Measurements from ENCODE around the gene ADSL. TPM values are rescaled to one million over a fixed set of nuclear protein-coding genes. Genes with fewer than 3 reads are reported as not detected.

ADSL gene
- 31.3 TPM for total RNA-seq

DNA sequence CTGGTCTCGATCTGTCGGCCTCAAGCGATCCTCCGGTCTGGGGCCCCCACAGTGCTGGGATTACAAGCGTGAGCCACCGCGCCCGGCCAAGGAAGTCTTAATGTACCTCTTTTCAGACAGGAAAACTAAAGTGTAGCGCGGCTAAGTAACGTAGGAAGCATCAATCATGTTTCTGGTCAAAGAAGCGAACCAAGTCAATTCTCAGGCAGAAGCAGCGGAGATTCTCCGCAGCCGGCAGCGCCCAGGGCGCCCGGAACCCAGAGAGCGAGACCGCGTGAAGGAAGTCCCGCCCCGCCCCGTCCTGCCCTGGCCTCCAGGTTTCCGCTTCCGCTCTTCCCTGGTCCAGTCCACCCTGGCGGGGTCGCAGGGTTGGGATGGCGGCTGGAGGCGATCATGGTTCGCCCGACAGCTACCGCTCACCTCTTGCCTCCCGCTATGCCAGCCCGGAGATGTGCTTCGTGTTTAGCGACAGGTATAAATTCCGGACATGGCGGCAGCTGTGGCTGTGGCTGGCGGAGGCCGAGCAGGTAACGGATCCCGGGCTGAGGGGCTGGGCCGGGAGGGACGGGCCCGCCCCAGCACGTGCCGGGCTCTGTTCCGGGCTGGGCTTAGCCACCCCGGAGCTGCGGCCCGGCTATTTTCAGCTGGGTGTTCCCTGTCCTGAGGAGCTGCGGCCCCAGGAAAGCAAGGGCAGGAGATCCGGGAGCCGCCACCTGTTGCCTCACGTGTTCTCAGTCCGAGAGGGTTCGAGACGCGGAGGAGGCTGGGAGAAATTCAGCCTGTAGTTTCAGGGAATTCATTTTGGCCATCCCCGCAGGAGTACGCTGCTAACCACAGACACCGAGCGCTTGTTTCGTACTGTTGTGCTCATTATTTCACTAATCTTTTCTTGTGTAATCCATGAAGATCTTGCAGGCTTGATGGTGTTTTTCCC is at the start of gene ADSL:
Gene ADSL, plus strand, starts transcription at position 316 of the 934 bp plus-strand sequence. Its CDS starts 59 bp downstream, at position 375.
- peak; percentile 33 to 90 for DNase-seq (ENCODE audit: low spot score in 2 of 2)
- intact Hi-C loops (cut with DNase I) = loop anchor here (1.0 to 5.0 kb wide), 4 partner anchors 69 to 814 kb away; partner anchors contain the start of genes RPS19BP1 and TNRC6B
- Histone ChIP-seq H3K27ac (peak within 1 kb of the TSS; percentile 66 to 90), H3K4me3 (peak within 1 kb of the TSS; percentile 66 to 93), H3K36me3 (peaks cover 14 to 21% of the 10 kb centered on the region in 2 donors), H3K4me1 (peaks cover 9 to 19% of the 10 kb centered on the region in 2 donors), H3K27me3 (no peaks in the 10 kb centered on the region), H3K9me3 (no peaks in the 10 kb centered on the region)
- TF ChIP-seq, protein P1, sequence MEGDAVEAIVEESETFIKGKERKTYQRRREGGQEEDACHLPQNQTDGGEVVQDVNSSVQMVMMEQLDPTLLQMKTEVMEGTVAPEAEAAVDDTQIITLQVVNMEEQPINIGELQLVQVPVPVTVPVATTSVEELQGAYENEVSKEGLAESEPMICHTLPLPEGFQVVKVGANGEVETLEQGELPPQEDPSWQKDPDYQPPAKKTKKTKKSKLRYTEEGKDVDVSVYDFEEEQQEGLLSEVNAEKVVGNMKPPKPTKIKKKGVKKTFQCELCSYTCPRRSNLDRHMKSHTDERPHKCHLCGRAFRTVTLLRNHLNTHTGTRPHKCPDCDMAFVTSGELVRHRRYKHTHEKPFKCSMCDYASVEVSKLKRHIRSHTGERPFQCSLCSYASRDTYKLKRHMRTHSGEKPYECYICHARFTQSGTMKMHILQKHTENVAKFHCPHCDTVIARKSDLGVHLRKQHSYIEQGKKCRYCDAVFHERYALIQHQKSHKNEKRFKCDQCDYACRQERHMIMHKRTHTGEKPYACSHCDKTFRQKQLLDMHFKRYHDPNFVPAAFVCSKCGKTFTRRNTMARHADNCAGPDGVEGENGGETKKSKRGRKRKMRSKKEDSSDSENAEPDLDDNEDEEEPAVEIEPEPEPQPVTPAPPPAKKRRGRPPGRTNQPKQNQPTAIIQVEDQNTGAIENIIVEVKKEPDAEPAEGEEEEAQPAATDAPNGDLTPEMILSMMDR (IDR thresholded peaks at IDR 0.05) = peak in 1 of 3 experiments; percentile 17

DNA sequence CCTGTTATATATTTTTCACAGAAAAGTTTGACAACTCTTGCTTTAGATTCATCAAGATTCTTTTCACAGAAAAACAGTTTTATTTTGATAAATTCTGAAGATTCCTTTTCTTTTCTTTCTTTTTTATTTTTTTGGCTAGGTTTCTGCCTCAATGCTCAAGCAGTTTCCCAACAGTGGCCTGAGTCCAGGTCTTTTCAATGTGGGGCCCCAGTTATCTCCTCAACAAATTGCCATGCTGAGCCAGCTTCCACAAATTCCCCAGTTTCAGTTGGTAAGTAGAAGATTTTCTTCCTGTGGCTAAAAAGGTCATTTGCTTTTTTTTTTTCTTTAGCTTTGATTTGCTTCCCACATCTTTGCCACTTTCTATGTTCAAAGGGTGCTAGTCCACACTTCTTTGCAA is 46.0 kb upstream of the ADSL start:
- intact Hi-C loops (cut with DNase I) = no loop called here
- no peak for DNase-seq (ENCODE audit: low spot score in 2 of 2)
- Histone ChIP-seq H3K9me3 (no peaks in the 10 kb centered on the region), H3K4me3 (no peak overlapping the region), H3K27ac (no peak overlapping the region), H3K4me1 (peaks cover 0 to 2% of the 10 kb centered on the region in 2 donors), H3K36me3 (peaks cover 39 to 56% of the 10 kb centered on the region in 2 donors), H3K27me3 (no peaks in the 10 kb centered on the region)
- TF ChIP-seq, protein P1 (IDR thresholded peaks at IDR 0.05) = no peak

DNA sequence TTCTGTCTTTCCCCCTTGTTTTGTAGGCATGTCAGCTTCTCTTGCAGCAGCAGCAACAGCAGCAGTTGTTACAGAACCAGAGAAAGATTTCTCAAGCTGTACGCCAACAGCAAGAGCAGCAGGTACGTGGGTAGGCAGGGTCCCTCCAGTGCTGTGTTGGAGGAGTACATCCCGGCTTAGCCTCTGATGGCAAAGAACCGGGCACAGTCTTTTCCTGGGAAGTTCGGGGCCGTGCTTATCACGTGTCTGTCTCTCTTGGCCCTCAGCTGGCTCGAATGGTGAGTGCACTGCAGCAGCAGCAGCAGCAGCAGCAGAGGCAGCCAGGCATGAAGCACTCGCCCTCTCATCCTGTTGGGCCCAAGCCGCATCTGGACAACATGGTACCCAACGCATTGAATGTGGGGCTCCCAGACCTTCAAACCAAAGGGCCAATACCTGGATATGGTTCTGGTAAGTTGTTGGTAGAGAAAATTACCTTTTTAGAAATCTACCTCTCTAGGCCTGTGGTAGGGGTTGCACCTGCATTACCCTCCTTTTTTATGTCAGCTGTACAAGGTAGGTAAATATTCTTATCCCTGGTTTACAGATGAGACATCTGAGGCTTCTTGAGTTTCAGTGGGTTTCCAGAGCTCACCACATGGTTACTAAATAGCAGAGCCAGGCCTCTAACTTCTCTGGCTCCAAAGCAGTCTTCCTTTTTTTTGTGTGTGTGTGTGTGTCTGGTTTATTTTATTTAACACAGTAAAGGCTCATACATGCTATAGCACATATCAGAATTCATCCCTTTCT is 45.2 kb upstream of the ADSL start:
- Histone ChIP-seq H3K27me3 (no peaks in the 10 kb centered on the region), H3K4me3 (no peak overlapping the region), H3K4me1 (peaks cover 0 to 2% of the 10 kb centered on the region in 2 donors), H3K9me3 (no peaks in the 10 kb centered on the region), H3K27ac (no peak overlapping the region), H3K36me3 (peaks cover 45 to 56% of the 10 kb centered on the region in 2 donors)
- DNase-seq (ENCODE audit: low spot score in 2 of 2) = no peak
- TF ChIP-seq, protein P1 (IDR thresholded peaks at IDR 0.05) = no peak
- intact Hi-C loops (cut with DNase I) = no loop called here

DNA sequence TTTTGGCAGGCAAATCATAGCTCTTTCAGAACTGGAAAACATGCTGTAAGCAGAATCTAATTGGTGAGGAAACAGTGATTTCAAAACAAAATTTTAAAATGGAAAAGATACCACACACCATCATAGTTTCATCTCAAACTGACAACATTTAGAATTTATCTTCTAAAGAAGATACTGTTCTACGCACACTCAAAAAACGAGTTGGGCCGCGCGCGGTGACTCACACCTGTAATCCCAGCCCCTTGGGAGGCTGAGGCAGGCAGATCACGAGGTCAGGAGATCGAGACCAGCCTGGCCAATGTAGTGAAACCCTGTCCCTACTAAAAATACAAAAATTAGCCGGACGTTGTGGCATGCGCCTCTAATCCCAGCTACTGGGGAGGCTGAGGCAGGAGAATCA is 44.2 kb upstream of the ADSL start:
- DNase-seq (ENCODE audit: low spot score in 2 of 2) = no peak
- Histone ChIP-seq H3K27me3 (no peaks in the 10 kb centered on the region), H3K9me3 (no peaks in the 10 kb centered on the region), H3K36me3 (peaks cover 37 to 54% of the 10 kb centered on the region in 2 donors), H3K27ac (no peak overlapping the region), H3K4me1 (peaks cover 0 to 2% of the 10 kb centered on the region in 2 donors), H3K4me3 (no peak overlapping the region)
- TF ChIP-seq, protein P1 (IDR thresholded peaks at IDR 0.05) = no peak
- intact Hi-C loops (cut with DNase I) = no loop called here

DNA sequence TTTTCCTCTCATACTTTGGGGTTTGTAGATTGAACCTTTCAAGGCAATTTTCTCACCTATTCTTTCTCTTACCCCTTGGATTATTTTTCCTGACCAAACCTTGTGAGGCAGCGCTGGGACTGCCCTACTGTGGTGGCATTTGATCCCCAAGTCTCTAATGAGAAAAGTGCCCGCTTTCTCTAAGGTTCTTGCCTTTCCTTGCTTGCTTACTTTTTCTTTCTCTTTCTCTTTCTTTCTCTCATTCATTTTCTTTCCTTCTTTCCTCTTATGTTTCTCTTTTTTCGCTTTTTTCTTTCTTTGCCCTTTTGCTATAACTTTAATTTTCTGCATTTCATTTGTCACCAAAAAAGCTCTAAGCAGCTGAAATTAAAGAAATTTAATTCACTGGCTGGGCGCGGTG is 40.7 kb upstream of the ADSL start:
- intact Hi-C loops (cut with DNase I) = no loop called here
- no peak for DNase-seq (ENCODE audit: low spot score in 2 of 2)
- no peak overlapping the region for H3K4me3 ChIP-seq
- H3K4me1 ChIP-seq = peaks cover 0 to 8% of the 10 kb centered on the region in 2 donors
- TF ChIP-seq, protein P1 (IDR thresholded peaks at IDR 0.05) = no peak
- H3K27ac ChIP-seq = no peak overlapping the region
- H3K9me3 ChIP-seq = no peaks in the 10 kb centered on the region
- H3K27me3 ChIP-seq = no peaks in the 10 kb centered on the region
- peaks cover 51 to 70% of the 10 kb centered on the region in 2 donors for H3K36me3 ChIP-seq

Measured in ascending aorta (tissue), 2 donors.